HepG2 (cell line): ENCODE measurements around the gene CGREF1. TPM values are rescaled to one million over a fixed set of nuclear protein-coding genes. Genes with fewer than 3 reads are reported as not detected.

Experiments
- NAIF1 ChIP-seq: sonication (generic); formaldehyde crosslinking; IDR thresholded peaks from 2 replicates; pipeline ENCODE4 v1.5.0; 2020; ENCODE audit warnings: mild to moderate bottlenecking, missing genetic modification reagents, borderline replicate concordance
- NR1H2 ChIP-seq: sonication (generic); formaldehyde crosslinking; IDR thresholded peaks from 2 replicates; pipeline ENCODE4 v1.8.1; 2022; ENCODE audit warnings: low read depth, missing genetic modification reagents, borderline replicate concordance
- RAD51 ChIP-seq: fragments of 450-650 bp; IDR thresholded peaks from 2 replicates; pipeline ENCODE4 v1.6.1; 2016; ENCODE audit warnings: borderline replicate concordance
- TBP ChIP-seq: sonication (generic); formaldehyde crosslinking; IDR thresholded peaks from 2 replicates; pipeline ENCODE4 v1.5.0; 2020; ENCODE audit warnings: missing genetic modification reagents
- polyA plus RNA-seq, 8 experiments: library from polyadenylated mRNA; depleted of rRNA in 3 of 8; stranded (reverse) in 7 of 8; unstranded in 1 of 8; fragments of >200 nt; fragmentation: Illumina TruSeq in 4 of 8; extraction: Trizol in 4 of 8; gene quantifications; 2 replicates each; pipeline versions ENCODE4 v1.2.1 to v1.2.3, GENCODE V29; 2011 to 2016; ENCODE audit warnings: low read depth in 4 of 8, missing spikeins in 1 of 8, mixed read lengths in 1 of 8; ENCODE audit not compliant: insufficient read depth in 1 of 8
- total RNA-seq, 5 experiments: library from RNA; depleted of rRNA; stranded (reverse); fragments of >200 nt; fragmentation: Illumina TruSeq; extraction: Trizol; gene quantifications; 2 replicates each; pipeline ENCODE4 v1.2.3, GENCODE V29; 2016; ENCODE audit warnings: low read depth in 1 of 5
- TF ChIP-seq, protein P1 (sequence below): sonication (generic); formaldehyde crosslinking; IDR thresholded peaks from 2 replicates; pipeline ENCODE4 v1.4.0; 2020; ENCODE audit warnings: missing genetic modification reagents
- TF ChIP-seq, protein P2 (sequence below): sonication (generic); formaldehyde crosslinking; IDR thresholded peaks from 2 replicates; pipeline ENCODE4 v1.5.1; 2020; ENCODE audit warnings: mild to moderate bottlenecking, missing genetic modification reagents, moderate library complexity

Gene CGREF1
- total and polyA plus RNA-seq, 2 of the 13 experiments (the other 11 are each of a cell fraction or from before 2014, with no cell fraction given) = 13.9 to 23.4 TPM

DNA sequence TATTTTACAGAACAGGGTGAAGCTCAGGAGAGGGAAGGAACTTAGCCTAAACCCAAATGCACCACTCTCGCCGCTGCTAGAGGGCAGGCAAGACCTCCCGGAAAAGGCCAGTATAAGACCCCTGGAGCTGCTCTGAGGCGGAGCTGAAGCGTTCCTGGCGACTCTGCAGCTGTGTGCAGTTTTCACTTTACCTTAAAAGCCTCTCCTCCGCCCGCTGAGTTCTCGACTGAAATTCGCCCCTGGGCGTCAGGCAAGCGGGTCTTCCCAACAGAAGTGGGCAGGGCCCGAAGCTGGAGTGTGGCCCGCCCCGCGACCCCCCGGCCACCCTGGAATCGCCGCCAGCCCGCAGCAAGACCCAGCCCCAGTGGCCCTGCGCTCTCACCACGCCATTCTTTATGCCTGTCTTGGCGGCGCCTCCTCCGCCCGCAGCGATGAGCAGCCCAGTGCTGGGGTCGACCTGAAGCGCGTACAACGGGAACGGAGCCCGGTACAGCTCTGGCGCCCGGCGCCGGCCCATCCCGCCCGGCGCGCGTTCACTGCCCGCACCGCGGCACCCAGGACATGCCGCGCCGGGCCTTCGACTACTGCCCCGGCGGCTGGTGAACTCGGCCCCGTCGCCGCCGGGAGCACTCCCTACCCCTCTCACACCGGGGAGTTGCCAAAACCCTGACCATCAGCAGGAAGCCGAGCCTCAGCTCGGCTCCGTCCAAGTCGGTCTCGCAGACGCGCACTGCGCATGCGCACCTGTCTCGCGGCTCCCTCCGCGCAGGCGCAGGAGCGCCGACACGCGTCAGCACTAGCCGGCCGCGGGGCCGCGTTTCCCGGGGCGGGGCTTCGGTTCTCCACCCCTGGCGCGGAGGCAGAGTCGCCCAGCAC, 15.2 kb upstream of the CGREF1 start, which contains the start of gene PREB (continued):
- TF ChIP-seq, protein P1, sequence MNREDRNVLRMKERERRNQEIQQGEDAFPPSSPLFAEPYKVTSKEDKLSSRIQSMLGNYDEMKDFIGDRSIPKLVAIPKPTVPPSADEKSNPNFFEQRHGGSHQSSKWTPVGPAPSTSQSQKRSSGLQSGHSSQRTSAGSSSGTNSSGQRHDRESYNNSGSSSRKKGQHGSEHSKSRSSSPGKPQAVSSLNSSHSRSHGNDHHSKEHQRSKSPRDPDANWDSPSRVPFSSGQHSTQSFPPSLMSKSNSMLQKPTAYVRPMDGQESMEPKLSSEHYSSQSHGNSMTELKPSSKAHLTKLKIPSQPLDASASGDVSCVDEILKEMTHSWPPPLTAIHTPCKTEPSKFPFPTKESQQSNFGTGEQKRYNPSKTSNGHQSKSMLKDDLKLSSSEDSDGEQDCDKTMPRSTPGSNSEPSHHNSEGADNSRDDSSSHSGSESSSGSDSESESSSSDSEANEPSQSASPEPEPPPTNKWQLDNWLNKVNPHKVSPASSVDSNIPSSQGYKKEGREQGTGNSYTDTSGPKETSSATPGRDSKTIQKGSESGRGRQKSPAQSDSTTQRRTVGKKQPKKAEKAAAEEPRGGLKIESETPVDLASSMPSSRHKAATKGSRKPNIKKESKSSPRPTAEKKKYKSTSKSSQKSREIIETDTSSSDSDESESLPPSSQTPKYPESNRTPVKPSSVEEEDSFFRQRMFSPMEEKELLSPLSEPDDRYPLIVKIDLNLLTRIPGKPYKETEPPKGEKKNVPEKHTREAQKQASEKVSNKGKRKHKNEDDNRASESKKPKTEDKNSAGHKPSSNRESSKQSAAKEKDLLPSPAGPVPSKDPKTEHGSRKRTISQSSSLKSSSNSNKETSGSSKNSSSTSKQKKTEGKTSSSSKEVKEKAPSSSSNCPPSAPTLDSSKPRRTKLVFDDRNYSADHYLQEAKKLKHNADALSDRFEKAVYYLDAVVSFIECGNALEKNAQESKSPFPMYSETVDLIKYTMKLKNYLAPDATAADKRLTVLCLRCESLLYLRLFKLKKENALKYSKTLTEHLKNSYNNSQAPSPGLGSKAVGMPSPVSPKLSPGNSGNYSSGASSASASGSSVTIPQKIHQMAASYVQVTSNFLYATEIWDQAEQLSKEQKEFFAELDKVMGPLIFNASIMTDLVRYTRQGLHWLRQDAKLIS = 0 out of 2 replicates have a peak, but pooled peaks have one; percentile 20
- TF ChIP-seq, protein P2, sequence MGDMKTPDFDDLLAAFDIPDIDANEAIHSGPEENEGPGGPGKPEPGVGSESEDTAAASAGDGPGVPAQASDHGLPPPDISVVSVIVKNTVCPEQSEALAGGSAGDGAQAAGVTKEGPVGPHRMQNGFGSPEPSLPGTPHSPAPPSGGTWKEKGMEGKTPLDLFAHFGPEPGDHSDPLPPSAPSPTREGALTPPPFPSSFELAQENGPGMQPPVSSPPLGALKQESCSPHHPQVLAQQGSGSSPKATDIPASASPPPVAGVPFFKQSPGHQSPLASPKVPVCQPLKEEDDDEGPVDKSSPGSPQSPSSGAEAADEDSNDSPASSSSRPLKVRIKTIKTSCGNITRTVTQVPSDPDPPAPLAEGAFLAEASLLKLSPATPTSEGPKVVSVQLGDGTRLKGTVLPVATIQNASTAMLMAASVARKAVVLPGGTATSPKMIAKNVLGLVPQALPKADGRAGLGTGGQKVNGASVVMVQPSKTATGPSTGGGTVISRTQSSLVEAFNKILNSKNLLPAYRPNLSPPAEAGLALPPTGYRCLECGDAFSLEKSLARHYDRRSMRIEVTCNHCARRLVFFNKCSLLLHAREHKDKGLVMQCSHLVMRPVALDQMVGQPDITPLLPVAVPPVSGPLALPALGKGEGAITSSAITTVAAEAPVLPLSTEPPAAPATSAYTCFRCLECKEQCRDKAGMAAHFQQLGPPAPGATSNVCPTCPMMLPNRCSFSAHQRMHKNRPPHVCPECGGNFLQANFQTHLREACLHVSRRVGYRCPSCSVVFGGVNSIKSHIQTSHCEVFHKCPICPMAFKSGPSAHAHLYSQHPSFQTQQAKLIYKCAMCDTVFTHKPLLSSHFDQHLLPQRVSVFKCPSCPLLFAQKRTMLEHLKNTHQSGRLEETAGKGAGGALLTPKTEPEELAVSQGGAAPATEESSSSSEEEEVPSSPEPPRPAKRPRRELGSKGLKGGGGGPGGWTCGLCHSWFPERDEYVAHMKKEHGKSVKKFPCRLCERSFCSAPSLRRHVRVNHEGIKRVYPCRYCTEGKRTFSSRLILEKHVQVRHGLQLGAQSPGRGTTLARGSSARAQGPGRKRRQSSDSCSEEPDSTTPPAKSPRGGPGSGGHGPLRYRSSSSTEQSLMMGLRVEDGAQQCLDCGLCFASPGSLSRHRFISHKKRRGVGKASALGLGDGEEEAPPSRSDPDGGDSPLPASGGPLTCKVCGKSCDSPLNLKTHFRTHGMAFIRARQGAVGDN (CRISPR knock-in tag) = peak; percentile 89
- TF ChIP-seq NAIF1 (CRISPR knock-in tag) (no peak), RAD51 (no peak), TBP (CRISPR knock-in tag) (no peak), NR1H2 (no peak)
